ENCODE results near the gene EPS8L1. TPM values are rescaled to one million over a fixed set of nuclear protein-coding genes. Genes with fewer than 3 reads are reported as not detected.

Gene EPS8L1
- total and polyA plus RNA-seq, 10 donors, result 0.37 to 5.3 (median 3.1) TPM; not detected in 1

GRCh38 chr19:55041244-55041626 lies 34.4 kb upstream of the EPS8L1 start:
- no peaks in the 10 kb centered on the region for H3K27me3 ChIP-seq (replicated peaks in 1 of 7)
- DNase-seq, result no peak
- TF ChIP-seq POLR2A (IDR thresholded peaks at IDR 0.05) (no peak), POLR2AphosphoS5 (IDR thresholded peaks at IDR 0.05) (no peak), CTCF (IDR thresholded peaks at IDR 0.05 in 8 of 11, conservative IDR thresholded peaks at IDR 0.05 in 3 of 11) (no peak)
- WGBS, 5 donors, result 57 to 73% (median 72%) methylated on average over 10 of the region's 10 CpGs
- peaks cover 3 to 37% (median 22%) of the 10 kb centered on the region in 6 donors for H3K4me1 ChIP-seq
- intact Hi-C loops (cut with DNase I; ENCODE audit: low total_unique reads), result no loop called here
- H3K4me3 ChIP-seq, result peak overlapping the region in 1 of 8 donors; percentile 24
- H3K27ac ChIP-seq, result peak overlapping the region in 5 of 8 donors; percentile 62 to 75 (median 71)
- H3K36me3 ChIP-seq, result peaks cover 3 to 42% (median 27%) of the 10 kb centered on the region in 6 donors
- H3K9me3 ChIP-seq, result no peaks in the 10 kb centered on the region

- WGBS, 5 donors, result 10 to 35% (median 27%) methylated on average over 30 of the region's 30 CpGs
- no peaks in the 10 kb centered on the region for H3K9me3 ChIP-seq
- peak overlapping the region in 5 of 8 donors; percentile 62 to 75 (median 71) for H3K27ac ChIP-seq
- H3K4me1 ChIP-seq, result peaks cover 3 to 37% (median 22%) of the 10 kb centered on the region in 6 donors
- TF ChIP-seq CTCF (IDR thresholded peaks at IDR 0.05 in 8 of 11, conservative IDR thresholded peaks at IDR 0.05 in 3 of 11), result no peak
- peak; percentile 66 to 73 (median 71) for TF ChIP-seq POLR2AphosphoS5 (IDR thresholded peaks at IDR 0.05)
- TF ChIP-seq POLR2A (IDR thresholded peaks at IDR 0.05), result no peak
- DNase-seq, result no peak
- no peaks in the 10 kb centered on the region for H3K27me3 ChIP-seq (replicated peaks in 1 of 7)
- intact Hi-C loops (cut with DNase I; ENCODE audit: low total_unique reads), result no loop called here
- peaks cover 3 to 47% (median 31%) of the 10 kb centered on the region in 6 donors for H3K36me3 ChIP-seq
- H3K4me3 ChIP-seq, result peak overlapping the region in 1 of 8 donors; percentile 24
Measured at GRCh38 chr19:55041627-55042343, 33.9 kb upstream of the EPS8L1 start.

- intact Hi-C loops (cut with DNase I; ENCODE audit: low total_unique reads), result no loop called here
- no peak for DNase-seq
- Histone ChIP-seq H3K9me3 (no peaks in the 10 kb centered on the region), H3K27me3 (replicated peaks in 1 of 7) (no peaks in the 10 kb centered on the region), H3K4me1 (peaks cover 3 to 37% (median 22%) of the 10 kb centered on the region in 6 donors), H3K4me3 (no peak overlapping the region), H3K27ac (peak overlapping the region in 5 of 8 donors; percentile 22 to 65 (median 62)), H3K36me3 (peaks cover 3 to 52% (median 37%) of the 10 kb centered on the region in 6 donors)
- TF ChIP-seq POLR2AphosphoS5 (IDR thresholded peaks at IDR 0.05), result no peak
- TF ChIP-seq CTCF (IDR thresholded peaks at IDR 0.05 in 8 of 11, conservative IDR thresholded peaks at IDR 0.05 in 3 of 11), result no peak
- TF ChIP-seq POLR2A (IDR thresholded peaks at IDR 0.05), result no peak
- WGBS, 5 donors, result 45 to 64% (median 54%) methylated on average over 9 of the region's 9 CpGs
Measured at GRCh38 chr19:55042344-55042678, 33.4 kb upstream of the EPS8L1 start.

GRCh38 chr19:55042688-55043087 lies 33.0 kb upstream of the EPS8L1 start:
- TF ChIP-seq POLR2AphosphoS5 (IDR thresholded peaks at IDR 0.05) (peak in 1 of 3 donors; percentile 22), POLR2A (IDR thresholded peaks at IDR 0.05) (no peak)
- no peak for DNase-seq
- WGBS, 5 donors, result 61 to 85% (median 74%) methylated on average over 11 of the region's 11 CpGs

More at GRCh38 chr19:55042688-55043087, 33.0 kb upstream of the EPS8L1 start:
- no peak overlapping the region for H3K4me3 ChIP-seq
- H3K36me3 ChIP-seq, result peaks cover 3 to 56% (median 41%) of the 10 kb centered on the region in 6 donors
- H3K27ac ChIP-seq, result peak overlapping the region in 5 of 8 donors; percentile 22 to 65 (median 62)
- no peaks in the 10 kb centered on the region for H3K9me3 ChIP-seq
- no peaks in the 10 kb centered on the region for H3K27me3 ChIP-seq (replicated peaks in 1 of 7)
- H3K4me1 ChIP-seq, result peaks cover 3 to 37% (median 22%) of the 10 kb centered on the region in 6 donors
- intact Hi-C loops (cut with DNase I; ENCODE audit: low total_unique reads), result no loop called here

Measured in spleen (tissue), 11 donors.